Endodermal cell (in vitro differentiated cells): ENCODE measurements around the gene RETREG1. TPM values are rescaled to one million over a fixed set of nuclear protein-coding genes. Genes with fewer than 3 reads are reported as not detected.

Experiments used
- DNase-seq: peaks from one replicate; pipeline ENCODE4 v3.0.0-alpha.2; 2017
- H3K27ac ChIP-seq: 2 replicates; pipeline ENCODE4 v1.5.1; 2013; ENCODE audit warnings: mild to moderate bottlenecking, low read depth, low read length, moderate library complexity
- H3K27me3 ChIP-seq: 2 replicates; pipeline ENCODE4 v1.6.1; 2013; ENCODE audit warnings: mild to moderate bottlenecking, low read length, moderate library complexity; ENCODE audit not compliant: insufficient read depth, control insufficient read depth, poor library complexity, severe bottlenecking
- H3K36me3 ChIP-seq: 2 replicates; pipeline ENCODE4 v1.7.0; 2013; ENCODE audit warnings: mild to moderate bottlenecking, low read length, moderate library complexity; ENCODE audit not compliant: control insufficient read depth, insufficient read depth
- H3K4me1 ChIP-seq: one replicate; pipeline ENCODE4 v1.7.0; 2013; ENCODE audit warnings: low read length; ENCODE audit not compliant: control insufficient read depth, insufficient read depth
- H3K4me3 ChIP-seq: 2 replicates; pipeline ENCODE4 v1.5.1; 2013; ENCODE audit warnings: mild to moderate bottlenecking, low read length, moderate library complexity
- H3K9ac ChIP-seq: 2 replicates; pipeline ENCODE4 v1.6.1; 2013; ENCODE audit warnings: mild to moderate bottlenecking, low read length, moderate library complexity; ENCODE audit not compliant: poor library complexity, severe bottlenecking; ENCODE audit errors: extremely low read depth
- H3K9me3 ChIP-seq: 2 replicates; pipeline ENCODE4 v1.6.1; 2013; ENCODE audit warnings: mild to moderate bottlenecking, low read length, moderate library complexity; ENCODE audit not compliant: control insufficient read depth
- H3K27ac Mint-ChIP-seq: 2 replicates; pipeline ENCODE4 v1.8.0; 2020; ENCODE audit warnings: mixed read lengths
- H3K27me3 Mint-ChIP-seq: 2 replicates; pipeline ENCODE4 v1.8.0; 2021; ENCODE audit warnings: mild to moderate bottlenecking, mixed read lengths; ENCODE audit not compliant: insufficient read depth
- H3K36me3 Mint-ChIP-seq: 2 replicates; pipeline ENCODE4 v1.8.0; 2020; ENCODE audit warnings: low read depth, mixed read lengths
- H3K4me1 Mint-ChIP-seq: 2 replicates; pipeline ENCODE4 v1.8.0; 2020; ENCODE audit warnings: mixed read lengths
- H3K4me3 Mint-ChIP-seq: 2 replicates; pipeline ENCODE4 v1.8.0; 2020; ENCODE audit warnings: mild to moderate bottlenecking, moderate library complexity, mixed read lengths
- H3K9me3 Mint-ChIP-seq: 2 replicates; pipeline ENCODE4 v1.8.0; 2020; ENCODE audit warnings: mild to moderate bottlenecking, mixed read lengths
- WGBS, 2 experiments: methylation state at CpG; one replicate each; pipeline versions ENCODE4 v1.1.5 to v1.1.7; 2013; ENCODE audit warnings: missing lambda C conversion rate in 2 of 2, mixed read lengths in 1 of 2; ENCODE audit not compliant: insufficient coverage in 1 of 2, insufficient read length in 1 of 2; 5-methylcytosine and 5-hydroxymethylcytosine counted together
- total RNA-seq, 2 donors: library from RNA; stranded (reverse); fragmentation: NEBNext Ultra II Directional in 1 of 2; extraction: Animal tissue kit (Norgen Biotek cat#: 25700) in 1 of 2; gene quantifications; 2 replicates in 1 of 2; 3 replicates in 1 of 2; pipeline ENCODE4 v1.2.1, GENCODE V29; 2021
- TF ChIP-seq, protein P1 (sequence below): fragments of 200-600 bp; sonication (generic); conservative IDR thresholded peaks from 2 replicates; pipeline ENCODE4 v1.5.0; 2021; ENCODE audit warnings: antibody characterized with exemption, mild to moderate bottlenecking

The RETREG1 gene
- total RNA-seq, 2 donors from 2014 or later = 4.1 to 4.3 TPM

DNA sequence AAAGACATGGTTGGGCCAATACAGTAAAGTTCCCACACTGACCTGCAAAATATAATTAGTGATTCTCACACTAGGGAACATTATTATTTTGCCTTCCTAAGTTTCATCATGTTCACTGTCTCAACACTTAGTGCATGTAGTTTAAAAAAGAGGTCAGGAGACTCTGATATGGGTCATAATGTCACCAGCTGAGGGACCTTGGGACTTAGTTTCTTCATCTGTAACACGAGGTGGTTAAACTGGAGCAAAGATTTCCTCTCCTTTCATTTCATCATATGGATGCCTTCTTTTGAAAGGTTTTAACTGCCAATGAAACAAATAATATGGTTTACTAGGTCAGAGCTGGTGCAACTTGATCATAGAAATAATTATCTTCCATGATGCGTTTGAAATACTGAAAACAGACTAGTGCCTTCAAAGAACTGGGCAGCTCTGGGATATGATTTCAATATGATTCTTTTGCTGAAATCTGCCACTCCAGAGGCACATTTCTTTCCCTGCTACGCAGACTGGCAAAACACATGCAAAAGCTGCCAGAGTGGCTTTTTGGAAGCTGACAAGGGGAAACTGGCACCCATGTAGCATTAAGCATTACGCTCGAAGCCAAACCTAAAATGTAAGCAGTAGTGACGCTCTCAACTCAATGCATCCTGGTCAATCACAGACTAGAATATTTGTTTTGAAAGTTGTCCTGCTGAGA, 20.8 kb downstream of the RETREG1 start:
- no peak overlapping the region for H3K4me3 ChIP-seq
- peaks cover 11% of the 10 kb centered on the region for H3K9me3 ChIP-seq
- Mint-ChIP-seq H3K27me3 (no peaks in the 10 kb centered on the region), H3K27ac (no peak overlapping the region), H3K4me3 (no peak overlapping the region), H3K9me3 (peaks cover 7% of the 10 kb centered on the region), H3K36me3 (no peaks in the 10 kb centered on the region), H3K4me1 (peaks cover 23% of the 10 kb centered on the region)
- no peaks in the 10 kb centered on the region for H3K36me3 ChIP-seq
- no peak overlapping the region for H3K27ac ChIP-seq
- DNase-seq = no peak
- no peak overlapping the region for H3K9ac ChIP-seq
- WGBS, 2 experiments = 91 to 97% methylated on average over 6 of the region's 6 CpGs
- H3K4me1 ChIP-seq = no peaks in the 10 kb centered on the region
- H3K27me3 ChIP-seq = no peaks in the 10 kb centered on the region
- TF ChIP-seq, protein P1, sequence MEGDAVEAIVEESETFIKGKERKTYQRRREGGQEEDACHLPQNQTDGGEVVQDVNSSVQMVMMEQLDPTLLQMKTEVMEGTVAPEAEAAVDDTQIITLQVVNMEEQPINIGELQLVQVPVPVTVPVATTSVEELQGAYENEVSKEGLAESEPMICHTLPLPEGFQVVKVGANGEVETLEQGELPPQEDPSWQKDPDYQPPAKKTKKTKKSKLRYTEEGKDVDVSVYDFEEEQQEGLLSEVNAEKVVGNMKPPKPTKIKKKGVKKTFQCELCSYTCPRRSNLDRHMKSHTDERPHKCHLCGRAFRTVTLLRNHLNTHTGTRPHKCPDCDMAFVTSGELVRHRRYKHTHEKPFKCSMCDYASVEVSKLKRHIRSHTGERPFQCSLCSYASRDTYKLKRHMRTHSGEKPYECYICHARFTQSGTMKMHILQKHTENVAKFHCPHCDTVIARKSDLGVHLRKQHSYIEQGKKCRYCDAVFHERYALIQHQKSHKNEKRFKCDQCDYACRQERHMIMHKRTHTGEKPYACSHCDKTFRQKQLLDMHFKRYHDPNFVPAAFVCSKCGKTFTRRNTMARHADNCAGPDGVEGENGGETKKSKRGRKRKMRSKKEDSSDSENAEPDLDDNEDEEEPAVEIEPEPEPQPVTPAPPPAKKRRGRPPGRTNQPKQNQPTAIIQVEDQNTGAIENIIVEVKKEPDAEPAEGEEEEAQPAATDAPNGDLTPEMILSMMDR = no peak

DNA sequence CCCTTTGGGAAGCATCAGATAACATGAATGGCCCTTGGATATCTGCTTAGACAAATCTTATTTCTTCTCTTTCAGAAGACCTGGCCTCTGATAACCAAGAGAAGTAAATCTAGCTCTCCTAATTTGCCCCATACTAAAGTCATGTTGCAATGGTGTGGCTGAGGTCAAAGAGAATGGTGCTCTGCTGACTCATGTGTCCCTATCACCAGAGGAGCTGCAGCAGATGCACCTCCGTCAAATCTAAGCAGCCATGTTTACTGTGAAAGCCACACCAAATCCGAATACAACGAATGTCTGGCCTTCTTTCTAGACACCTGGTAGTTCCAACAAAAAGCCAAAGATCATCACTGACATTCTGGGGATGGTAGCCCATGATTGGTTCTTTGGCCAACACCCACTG, 23.2 kb downstream of the RETREG1 start:
- TF ChIP-seq, protein P1 = no peak
- no peaks in the 10 kb centered on the region for H3K36me3 ChIP-seq
- no peak overlapping the region for H3K4me3 Mint-ChIP-seq
- no peaks in the 10 kb centered on the region for H3K36me3 Mint-ChIP-seq
- H3K27me3 Mint-ChIP-seq = peaks cover 5% of the 10 kb centered on the region
- H3K27ac Mint-ChIP-seq = no peak overlapping the region
- H3K4me1 ChIP-seq = no peaks in the 10 kb centered on the region
- peaks cover 5% of the 10 kb centered on the region for H3K27me3 ChIP-seq
- 93 to 100% methylated on average over 2 to 3 of the region's 3 CpGs for WGBS, 2 experiments
- H3K9me3 ChIP-seq = peaks cover 7% of the 10 kb centered on the region
- H3K9ac ChIP-seq = no peak overlapping the region
- H3K4me3 ChIP-seq = no peak overlapping the region
- no peak overlapping the region for H3K27ac ChIP-seq
- H3K4me1 Mint-ChIP-seq = peaks cover 32% of the 10 kb centered on the region
- H3K9me3 Mint-ChIP-seq = peaks cover 7% of the 10 kb centered on the region
- no peak for DNase-seq

DNA sequence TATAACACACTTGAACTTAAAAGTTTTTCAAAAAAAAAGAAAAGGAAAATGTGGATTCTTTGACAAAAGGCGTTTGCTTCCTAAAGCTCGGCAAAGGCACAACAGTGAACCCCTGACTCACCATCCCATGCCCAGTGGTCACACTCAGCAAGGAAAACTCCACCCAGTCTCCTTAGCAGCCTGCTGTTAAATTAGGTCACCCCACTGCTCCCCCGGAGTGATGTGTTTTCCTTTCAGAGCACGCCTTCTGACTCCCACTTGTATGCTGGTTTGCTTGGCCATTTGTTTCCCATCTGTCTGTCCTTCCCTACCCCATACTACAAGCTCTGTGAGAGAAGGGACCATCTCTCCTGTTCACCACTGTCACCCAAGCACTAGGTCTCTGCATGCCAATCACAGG, 23.8 kb downstream of the RETREG1 start:
- 80 to 91% methylated on average over 4 of the region's 4 CpGs for WGBS, 2 experiments

More for the DNA sequence above, 23.8 kb downstream of the RETREG1 start:
- DNase-seq = no peak
- no peaks in the 10 kb centered on the region for H3K36me3 Mint-ChIP-seq
- Histone ChIP-seq H3K27me3 (peaks cover 5% of the 10 kb centered on the region), H3K4me3 (no peak overlapping the region), H3K27ac (no peak overlapping the region), H3K9ac (no peak overlapping the region), H3K4me1 (no peaks in the 10 kb centered on the region), H3K9me3 (peaks cover under 1% of the 10 kb centered on the region), H3K36me3 (no peaks in the 10 kb centered on the region)
- TF ChIP-seq, protein P1 = no peak
- H3K27me3 Mint-ChIP-seq = peaks cover 7% of the 10 kb centered on the region
- H3K4me3 Mint-ChIP-seq = no peak overlapping the region
- H3K9me3 Mint-ChIP-seq = peaks cover 2% of the 10 kb centered on the region
- no peak overlapping the region for H3K27ac Mint-ChIP-seq
- H3K4me1 Mint-ChIP-seq = peaks cover 37% of the 10 kb centered on the region
